HL-60 (cell line): ENCODE measurements around the gene OR10P1.
"Not testable (repeated sequence)": the region's sequence is repeated elsewhere in the genome, so short reads cannot be mapped to it uniquely, and the experiment has no call there.

Source experiments
- CTCF ChIP-seq: IDR thresholded peaks from one replicate; pipeline ENCODE4 v1.5.1; 2011; ENCODE audit warnings: low read length, control low read depth, inconsistent platforms; ENCODE audit not compliant: insufficient read depth
- GABPA ChIP-seq: IDR thresholded peaks from 2 replicates; pipeline ENCODE4 v1.6.1; 2012; ENCODE audit warnings: low read depth
- POLR2AphosphoS5 ChIP-seq: IDR thresholded peaks from 2 replicates; pipeline ENCODE4 v1.6.1; 2012; ENCODE audit warnings: low read depth
- SPI1 ChIP-seq: IDR thresholded peaks from 2 replicates; pipeline ENCODE4 v1.6.1; 2012; ENCODE audit warnings: low read depth, mild to moderate bottlenecking, borderline replicate concordance

- not testable (repeated sequence) for TF ChIP-seq CTCF, GABPA, POLR2AphosphoS5
- TF ChIP-seq SPI1 = peak; percentile 96
Observed at GRCh38 chr12:55650620-55651298, 14.1 kb downstream of the OR10P1 start.
